H1 (cell line): ENCODE data around the gene MCF2L2. TPM values are rescaled to one million over a fixed set of nuclear protein-coding genes. Genes with fewer than 3 reads are reported as not detected.

ENCODE experiments used
- CTCF ChIA-PET: fragments of 300-600 bp; sonication (Branson Sonifier 250); formaldehyde crosslinking; loops from one replicate; lab custom pipeline; 2021; ENCODE audit not compliant: partially characterized antibody; lab: Charles Lee
- POLR2A ChIA-PET: fragments of 300-600 bp; sonication (Branson Sonifier 250); formaldehyde crosslinking; loops from one replicate; lab custom pipeline; 2021; ENCODE audit warnings: inconsistent platforms; ENCODE audit not compliant: partially characterized antibody; lab: Charles Lee
- DNase-seq, 2 experiments: peaks; one replicate each; pipeline versions ENCODE4 v3.0.0 to v3.0.0-alpha.2; 2010 to 2022; ENCODE audit warnings: low spot score in 2 of 2, low read depth in 1 of 2, mixed read lengths in 1 of 2
- FAIRE-seq: peaks from 2 replicates; lab custom pipeline; 2011; peaks lifted over from hg19 to GRCh38; lab: Jason Lieb, UNC
- H2AFZ ChIP-seq: 2 replicates; pipeline ENCODE4 v1.8.1; 2012; ENCODE audit warnings: low read length, inconsistent platforms
- H2AK5ac ChIP-seq: 2 replicates; pipeline ENCODE4 v1.6.1; 2013; ENCODE audit warnings: low read depth, low read length
- H2BK120ac ChIP-seq: replicated peaks from 2 replicates; pipeline ENCODE3; 2013; ENCODE audit warnings: low read depth, low read length, inconsistent platforms
- H2BK12ac ChIP-seq: 2 replicates; pipeline ENCODE4 v1.6.1; 2013; ENCODE audit warnings: low read depth, low read length
- H2BK15ac ChIP-seq: 2 replicates; pipeline ENCODE4 v1.6.1; 2013; ENCODE audit warnings: low read length
- H2BK20ac ChIP-seq: 2 replicates; pipeline ENCODE4 v1.6.1; 2013; ENCODE audit warnings: low read length
- H2BK5ac ChIP-seq: 2 replicates; pipeline ENCODE4 v1.6.1; 2013; ENCODE audit warnings: low read depth, low read length
- H3K14ac ChIP-seq: 2 replicates; pipeline ENCODE4 v1.6.1; 2013; ENCODE audit warnings: inconsistent platforms; ENCODE audit not compliant: insufficient read length
- H3K18ac ChIP-seq: 2 replicates; pipeline ENCODE4 v1.6.1; 2013; ENCODE audit warnings: low read length; ENCODE audit errors: extremely low read depth
- H3K23ac ChIP-seq: 2 replicates; pipeline ENCODE4 v1.6.1; 2013; ENCODE audit warnings: inconsistent platforms; ENCODE audit not compliant: insufficient read length
- H3K23me2 ChIP-seq: 2 replicates; pipeline ENCODE4 v1.6.1; 2013; ENCODE audit warnings: low read depth, low read length
- H3K27ac ChIP-seq: 2 replicates; pipeline ENCODE4 v1.6.1; 2011; ENCODE audit warnings: low read depth, low read length, inconsistent platforms
- H3K27me3 ChIP-seq, 4 experiments: replicated peaks in 1 of 4; 1 replicate in 1 of 4; 2 replicates in 3 of 4; pipeline versions ENCODE4 v1.6.1 to v1.8.1; 2011 to 2013; ENCODE audit warnings: low read length in 3 of 4, mild to moderate bottlenecking in 3 of 4, inconsistent platforms in 2 of 4, mixed read lengths in 2 of 4, moderate library complexity in 1 of 4; ENCODE audit not compliant: control insufficient read depth in 3 of 4, insufficient read depth in 3 of 4; ENCODE audit errors: extremely low read depth in 1 of 4
- H3K36me3 ChIP-seq, 4 experiments: 2 replicates each; pipeline versions ENCODE4 v1.6.1 to v1.8.1; 2011 to 2013; ENCODE audit warnings: mild to moderate bottlenecking in 4 of 4, low read length in 3 of 4, moderate library complexity in 2 of 4, control low read depth in 1 of 4, inconsistent platforms in 1 of 4; ENCODE audit not compliant: insufficient read depth in 4 of 4, control insufficient read depth in 2 of 4
- H3K4ac ChIP-seq: replicated peaks from 2 replicates; pipeline ENCODE3; 2013; ENCODE audit warnings: low read length, low read depth, mixed read lengths, inconsistent platforms; ENCODE audit not compliant: insufficient read length
- H3K4me1 ChIP-seq, 4 experiments: replicated peaks in 1 of 4; 1 replicate in 1 of 4; 2 replicates in 3 of 4; pipeline versions ENCODE4 v1.6.1 to v1.8.1; 2011 to 2013; ENCODE audit warnings: low read length in 3 of 4, inconsistent platforms in 2 of 4, mixed read lengths in 1 of 4; ENCODE audit not compliant: insufficient read depth in 4 of 4, control insufficient read depth in 3 of 4
- H3K4me2 ChIP-seq, 2 experiments: 2 replicates each; pipeline versions ENCODE4 v1.6.1 to v1.8.1; 2011 to 2013; ENCODE audit warnings: low read depth in 2 of 2, low read length in 2 of 2, control low read depth in 1 of 2, inconsistent platforms in 1 of 2, mild to moderate bottlenecking in 1 of 2; ENCODE audit not compliant: insufficient read depth in 1 of 2
- H3K4me3 ChIP-seq, 4 experiments: fragments of 200-600, 300-600 bp in 1 of 4; sonication (generic), shearing (Covaris generic), sonication (Bioruptor Twin) in 1 of 4; 2 replicates each; pipeline versions ENCODE4 v1.5.1 to v1.8.1; 2011 to 2016; ENCODE audit warnings: low read length in 4 of 4, low read depth in 3 of 4, control low read depth in 2 of 4, inconsistent platforms in 2 of 4, mild to moderate bottlenecking in 2 of 4, mixed read lengths in 1 of 4, moderate library complexity in 1 of 4; ENCODE audit not compliant: insufficient read depth in 2 of 4; ENCODE audit errors: extremely low read depth in 1 of 4
- H3K56ac ChIP-seq: replicated peaks from 2 replicates; pipeline ENCODE3; 2013; ENCODE audit warnings: low read depth, mild to moderate bottlenecking, mixed read lengths, low read length, inconsistent platforms; ENCODE audit not compliant: insufficient read length
- H3K79me1 ChIP-seq: 2 replicates; pipeline ENCODE4 v1.6.1; 2013; ENCODE audit warnings: low read depth, low read length, control low read depth
- H3K79me2 ChIP-seq, 2 experiments: 2 replicates each; pipeline versions ENCODE4 v1.6.1 to v1.8.1; 2012 to 2013; ENCODE audit warnings: low read length in 2 of 2, mild to moderate bottlenecking in 2 of 2, inconsistent platforms in 1 of 2; ENCODE audit not compliant: insufficient read depth in 2 of 2, control insufficient read depth in 1 of 2
- H3K9ac ChIP-seq, 4 experiments: replicated peaks in 1 of 4; 1 replicate in 1 of 4; 2 replicates in 3 of 4; pipeline versions ENCODE4 v1.6.1 to v1.8.1; 2011 to 2013; ENCODE audit warnings: low read depth in 3 of 4, low read length in 3 of 4, control low read depth in 2 of 4, mild to moderate bottlenecking in 2 of 4, moderate library complexity in 2 of 4, inconsistent platforms in 1 of 4; ENCODE audit errors: extremely low read depth in 1 of 4
- H3K9me3 ChIP-seq, 2 experiments: 2 replicates each; pipeline versions ENCODE4 v1.6.1 to v1.8.1; 2012 to 2013; ENCODE audit warnings: mild to moderate bottlenecking in 2 of 2, moderate library complexity in 2 of 2, control low read depth in 1 of 2, inconsistent platforms in 1 of 2, low read depth in 1 of 2, low read length in 1 of 2, mixed read lengths in 1 of 2; ENCODE audit not compliant: insufficient read depth in 2 of 2
- H4K20me1 ChIP-seq, 2 experiments: replicated peaks in 1 of 2; 2 replicates each; pipeline versions ENCODE3 to v1.8.1; 2011 to 2013; ENCODE audit warnings: inconsistent platforms in 2 of 2, low read length in 2 of 2, mild to moderate bottlenecking in 1 of 2; ENCODE audit not compliant: insufficient read depth in 2 of 2, control insufficient read depth in 1 of 2
- H4K5ac ChIP-seq: 2 replicates; pipeline ENCODE4 v1.6.1; 2013; ENCODE audit warnings: low read length, low read depth, mixed read lengths, inconsistent platforms; ENCODE audit not compliant: insufficient read length
- H4K8ac ChIP-seq: 2 replicates; pipeline ENCODE4 v1.8.0; 2013; ENCODE audit warnings: mild to moderate bottlenecking, moderate library complexity, low read length, inconsistent platforms; ENCODE audit not compliant: insufficient read depth; ENCODE audit errors: extremely low read depth
- H4K91ac ChIP-seq: replicated peaks from 2 replicates; pipeline ENCODE3; 2013; ENCODE audit warnings: low read length, mixed read lengths, inconsistent platforms; ENCODE audit not compliant: insufficient read length
- BACH1 ChIP-seq: IDR thresholded peaks from 2 replicates; pipeline ENCODE4 v1.6.1; 2012; ENCODE audit warnings: low read length, improper control_type of control experiment
- BCL11A ChIP-seq, 2 experiments: IDR thresholded peaks; one replicate each; pipeline ENCODE4 v1.6.1; 2011; ENCODE audit warnings: low read depth in 2 of 2, low read length in 2 of 2, mild to moderate bottlenecking in 2 of 2
- EZH2 ChIP-seq: fragments of 200-600 bp; sonication (generic); IDR thresholded peaks from 2 replicates; pipeline ENCODE4 v1.7.1; 2012; ENCODE audit warnings: low read depth, mild to moderate bottlenecking, moderate library complexity, low read length, inconsistent platforms; ENCODE audit not compliant: severe bottlenecking
- JUND ChIP-seq: IDR thresholded peaks from 2 replicates; pipeline ENCODE4 v1.6.1; 2011; ENCODE audit warnings: mild to moderate bottlenecking, improper control_type of control experiment, low read length
- MAFK ChIP-seq: IDR thresholded peaks from 2 replicates; pipeline ENCODE4 v1.6.1; 2012; ENCODE audit warnings: low read depth, mild to moderate bottlenecking, improper control_type of control experiment, low read length
- RBBP5 ChIP-seq: IDR thresholded peaks from 2 replicates; pipeline ENCODE4 v1.7.1; 2012; ENCODE audit warnings: low read depth, mild to moderate bottlenecking, inconsistent platforms, low read length, moderate library complexity, borderline replicate concordance
- YY1 ChIP-seq: IDR thresholded peaks from 2 replicates; pipeline ENCODE4 v1.6.1; 2011; ENCODE audit warnings: low read depth, mild to moderate bottlenecking, low read length
- WGBS, 2 experiments: shearing (Covaris generic) in 1 of 2; methylation state at CpG; one replicate each; pipeline versions ENCODE4 v1.1.6 to v1.1.7; 2013 to 2015; ENCODE audit warnings: low lambda C conversion rate in 2 of 2, mixed read lengths in 2 of 2, inconsistent platforms in 1 of 2, low coverage in 1 of 2, missing lambda C conversion rate in 1 of 2; ENCODE audit not compliant: insufficient replicate concordance in 2 of 2, insufficient coverage in 1 of 2, insufficient read length in 1 of 2; ENCODE audit errors: extremely low coverage in 1 of 2, missing lambda C conversion rate in 1 of 2; 5-methylcytosine and 5-hydroxymethylcytosine counted together
- polyA plus RNA-seq, 7 experiments: library from polyadenylated mRNA; depleted of rRNA in 3 of 7; stranded (reverse) in 5 of 7; unstranded in 2 of 7; fragments of >200 nt in 5 of 7; fragments of 200-250 nt in 2 of 7; gene quantifications; 1 replicate in 5 of 7; 2 replicates in 1 of 7; 4 replicates in 1 of 7; pipeline versions ENCODE4 v1.2.1 to v1.2.3, GENCODE V29; 2011 to 2013; ENCODE audit warnings: missing spikeins in 2 of 7, mixed read lengths in 2 of 7
- total RNA-seq: library from RNA; stranded (reverse); fragmentation: NEBNext Ultra II Directional; extraction: Animal tissue kit (Norgen Biotek cat#: 25700); gene quantifications from 2 replicates; pipeline ENCODE4 v1.2.1, GENCODE V29; 2021
- TF ChIP-seq, protein P1 (sequence below): IDR thresholded peaks from 2 replicates; pipeline ENCODE4 v1.6.1; 2012; ENCODE audit warnings: inconsistent platforms

Gene MCF2L2
- total and polyA plus RNA-seq, 2 of the 8 experiments (the other 6 are each of a cell fraction or from before 2014, with no cell fraction given): 4.1 to 13.7 TPM

DNA sequence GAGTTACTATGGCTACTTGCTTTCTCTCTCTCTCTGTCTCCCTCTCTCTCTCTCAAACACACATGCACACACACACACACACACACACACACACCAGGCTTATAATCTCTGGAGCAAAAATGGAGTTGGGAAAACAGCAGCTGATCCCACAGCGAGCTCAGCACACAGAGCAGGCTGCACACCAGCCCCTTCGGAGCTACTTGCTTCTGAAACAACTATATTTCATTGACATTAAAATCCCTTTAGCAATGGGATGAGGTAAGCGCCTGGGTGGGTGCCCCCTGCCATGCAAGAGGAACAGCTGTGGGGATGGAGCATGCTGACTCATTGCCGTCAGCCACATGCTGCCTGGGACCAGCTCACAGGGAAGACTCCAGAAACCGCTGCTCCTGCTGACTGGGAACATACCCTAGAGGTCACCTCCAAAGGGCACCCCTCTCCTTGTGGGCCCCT is 129.7 kb downstream of the MCF2L2 start:
- ChIA-PET POLR2A (interaction anchor here (0.6 to 1.2 kb wide), 3 partner anchors 9 to 33 kb away, joined by 3 read pairs; no protein-coding TSS in a partner anchor), CTCF (interaction anchor here (0.7 to 1.9 kb wide), 3 partner anchors 82 to 91 kb away, joined by 3 to 4 read pairs (median 3); no protein-coding TSS in a partner anchor)
- TF ChIP-seq JUND: 0 out of 2 replicates have a peak, but pooled peaks have one; percentile 35
- TF ChIP-seq BCL11A (IDR thresholded peaks at IDR 0.05; ENCODE audit: low read depth in 2 of 2, low read length in 2 of 2): no peak
- TF ChIP-seq, protein P1, sequence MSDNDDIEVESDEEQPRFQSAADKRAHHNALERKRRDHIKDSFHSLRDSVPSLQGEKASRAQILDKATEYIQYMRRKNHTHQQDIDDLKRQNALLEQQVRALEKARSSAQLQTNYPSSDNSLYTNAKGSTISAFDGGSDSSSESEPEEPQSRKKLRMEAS: peak; percentile 65; the same call in 1 of the 2 replicates
- TF ChIP-seq RBBP5: no peak
- no peak for TF ChIP-seq EZH2
- peak; percentile 76; the same call in 1 of the 2 replicates for TF ChIP-seq MAFK
- TF ChIP-seq YY1: no peak
- peak; percentile 87 for TF ChIP-seq BACH1
- Histone ChIP-seq H3K23me2 (no peaks in the 10 kb centered on the region; the same call in 1 of the 2 replicates), H3K27me3 (no peaks in the 10 kb centered on the region), H2BK12ac (0 out of 2 replicates have a peak overlapping the region, but pooled peaks have one; percentile 11), H3K4me2 (no peak overlapping the region), H3K18ac (no peak overlapping the region), H3K27ac (no peak overlapping the region), H2BK120ac (no peak overlapping the region), H2BK15ac (no peak overlapping the region), H4K91ac (peak overlapping the region; percentile 79), H2BK20ac (no peak overlapping the region), H3K14ac (no peak overlapping the region), H3K4me3 (no peak overlapping the region), H2AK5ac (no peak overlapping the region), H3K23ac (no peak overlapping the region), H3K56ac (no peak overlapping the region), H4K20me1 (no peaks in the 10 kb centered on the region), H3K9ac (no peak overlapping the region), H2BK5ac (peak overlapping the region; percentile 45; the same call in 1 of the 2 replicates), H3K9me3 (no peaks in the 10 kb centered on the region), H2AFZ (no peak overlapping the region), H3K79me1 (no peaks in the 10 kb centered on the region; the same call in 1 of the 2 replicates), H4K5ac (no peak overlapping the region), H3K36me3 (peaks cover 0 to 21% (median 1%) of the 10 kb centered on the region in 4 experiments; a peak in 5 of 8 replicates), H3K4ac (no peak overlapping the region), H4K8ac (peak overlapping the region; percentile 82), H3K4me1 (peaks cover 0 to 6% (median 4%) of the 10 kb centered on the region in 4 experiments; a peak in 4 of 7 replicates), H3K79me2 (no peaks in the 10 kb centered on the region)
- 48% methylated on average over 5 of the region's 5 CpGs; no CpG with 5 or more reads in 1 of the 2 experiments for WGBS, 2 experiments
- no peak for FAIRE-seq
- DNase-seq: peak in 1 of 2 experiments; percentile 54
